Measurements from ENCODE around the gene TRIO. TPM values are rescaled to one million over a fixed set of nuclear protein-coding genes. Genes with fewer than 3 reads are reported as not detected.

Gene TRIO
- polyA plus RNA-seq, 1 experiment: 176 TPM

DNA sequence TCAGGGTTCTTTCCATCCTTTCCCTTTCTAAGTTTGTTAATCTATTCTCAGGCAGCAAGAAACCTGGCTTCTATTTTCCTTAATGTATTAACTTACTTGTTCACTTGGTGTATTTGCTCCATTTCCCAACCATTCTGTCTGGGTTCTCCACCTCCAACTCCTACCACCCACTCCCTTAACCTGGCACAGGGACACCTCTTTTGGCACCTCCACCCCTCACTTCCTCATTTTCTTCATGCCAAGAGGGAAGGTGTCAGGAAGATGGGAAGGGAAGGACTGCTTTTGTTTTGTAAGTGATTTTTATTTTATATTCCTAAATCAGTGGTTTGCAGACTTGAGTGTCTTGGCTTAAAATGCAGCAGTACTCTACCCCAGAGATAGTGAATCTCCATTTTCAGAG, 166.1 kb downstream of the TRIO start:
- H3K36me3 ChIP-seq (ENCODE audit: control insufficient read depth, insufficient read depth, low read length): peaks cover 19% of the 10 kb centered on the region
- TF ChIP-seq, protein P1, sequence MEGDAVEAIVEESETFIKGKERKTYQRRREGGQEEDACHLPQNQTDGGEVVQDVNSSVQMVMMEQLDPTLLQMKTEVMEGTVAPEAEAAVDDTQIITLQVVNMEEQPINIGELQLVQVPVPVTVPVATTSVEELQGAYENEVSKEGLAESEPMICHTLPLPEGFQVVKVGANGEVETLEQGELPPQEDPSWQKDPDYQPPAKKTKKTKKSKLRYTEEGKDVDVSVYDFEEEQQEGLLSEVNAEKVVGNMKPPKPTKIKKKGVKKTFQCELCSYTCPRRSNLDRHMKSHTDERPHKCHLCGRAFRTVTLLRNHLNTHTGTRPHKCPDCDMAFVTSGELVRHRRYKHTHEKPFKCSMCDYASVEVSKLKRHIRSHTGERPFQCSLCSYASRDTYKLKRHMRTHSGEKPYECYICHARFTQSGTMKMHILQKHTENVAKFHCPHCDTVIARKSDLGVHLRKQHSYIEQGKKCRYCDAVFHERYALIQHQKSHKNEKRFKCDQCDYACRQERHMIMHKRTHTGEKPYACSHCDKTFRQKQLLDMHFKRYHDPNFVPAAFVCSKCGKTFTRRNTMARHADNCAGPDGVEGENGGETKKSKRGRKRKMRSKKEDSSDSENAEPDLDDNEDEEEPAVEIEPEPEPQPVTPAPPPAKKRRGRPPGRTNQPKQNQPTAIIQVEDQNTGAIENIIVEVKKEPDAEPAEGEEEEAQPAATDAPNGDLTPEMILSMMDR (IDR thresholded peaks at IDR 0.05; ENCODE audit: insufficient read depth, low read depth, low read length): no peak
- DNase-seq (ENCODE audit: low read depth): no peak
- POLR2A ChIA-PET: no interaction called here
- H3K4me3 ChIP-seq (ENCODE audit: low read depth, low read length): no peak overlapping the region
- no peaks in the 10 kb centered on the region for H3K27me3 ChIP-seq (ENCODE audit: control insufficient read depth, insufficient read depth, low read length)
- CTCF ChIA-PET: no interaction called here

DNA sequence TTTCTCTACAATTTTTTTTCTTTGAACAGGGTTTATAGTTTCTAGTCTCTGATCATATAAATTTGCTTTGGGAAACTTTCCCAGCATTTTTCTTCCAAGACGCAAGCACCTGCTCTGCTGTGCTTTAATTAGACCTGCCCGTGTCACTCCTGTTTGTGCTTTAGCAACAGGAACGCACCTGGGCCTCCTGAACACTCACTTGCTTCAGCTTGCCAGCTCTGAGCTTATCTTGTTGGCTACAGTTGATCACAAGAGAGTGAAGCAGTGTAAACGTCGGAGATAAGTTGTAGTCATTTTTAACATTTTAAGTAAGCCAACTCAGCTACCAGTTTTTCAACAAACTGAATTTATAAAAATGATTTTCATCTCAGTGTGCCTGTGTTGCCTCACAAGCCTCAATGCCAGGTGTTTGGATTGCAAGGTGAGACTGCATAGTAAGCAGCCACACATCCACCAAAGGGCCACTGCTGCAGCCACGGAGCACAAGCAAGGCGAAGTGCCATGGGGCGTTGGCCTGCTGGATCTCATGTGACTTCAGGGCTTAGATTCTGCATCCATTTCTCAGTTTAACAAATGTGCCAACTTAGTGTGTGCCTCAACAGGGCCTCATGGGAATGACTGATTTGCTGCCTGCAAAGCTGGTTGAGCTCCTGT, 166.9 kb downstream of the TRIO start:
- POLR2A ChIA-PET: no interaction called here
- CTCF ChIA-PET: no interaction called here
- Histone ChIP-seq H3K27me3 (ENCODE audit: control insufficient read depth, insufficient read depth, low read length) (no peaks in the 10 kb centered on the region), H3K4me3 (ENCODE audit: low read depth, low read length) (no peak overlapping the region), H3K36me3 (ENCODE audit: control insufficient read depth, insufficient read depth, low read length) (peaks cover 17% of the 10 kb centered on the region)
- no peak for DNase-seq (ENCODE audit: low read depth)
- TF ChIP-seq, protein P1 (IDR thresholded peaks at IDR 0.05; ENCODE audit: insufficient read depth, low read depth, low read length): no peak

DNA sequence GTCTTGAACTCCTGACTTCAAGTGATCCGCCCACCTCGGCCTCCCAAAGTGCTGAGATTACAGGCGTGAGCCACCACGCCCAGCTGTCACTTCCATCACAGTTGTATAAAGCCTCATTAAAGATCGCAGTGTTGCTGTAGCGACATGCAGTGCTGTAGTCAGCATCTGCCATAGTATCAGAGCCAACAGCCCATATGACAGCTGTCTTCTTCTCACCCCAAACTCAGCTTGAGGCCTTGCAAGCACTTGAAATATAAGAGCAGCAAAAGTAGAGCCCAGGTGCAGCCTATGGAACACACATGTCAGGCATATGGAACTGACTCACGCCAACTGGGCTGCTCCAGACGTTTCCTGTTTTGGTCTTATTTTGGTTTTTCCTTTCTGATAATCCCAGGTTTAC, 167.8 kb downstream of the TRIO start:
- DNase-seq (ENCODE audit: low read depth): no peak
- H3K4me3 ChIP-seq (ENCODE audit: low read depth, low read length): no peak overlapping the region
- no peaks in the 10 kb centered on the region for H3K27me3 ChIP-seq (ENCODE audit: control insufficient read depth, insufficient read depth, low read length)
- peaks cover 17% of the 10 kb centered on the region for H3K36me3 ChIP-seq (ENCODE audit: control insufficient read depth, insufficient read depth, low read length)
- POLR2A ChIA-PET: no interaction called here
- CTCF ChIA-PET: interaction anchor here (1.2 kb wide), 1 partner anchor 43 kb away, joined by 5 read pairs; no protein-coding TSS in a partner anchor
- TF ChIP-seq, protein P1 (IDR thresholded peaks at IDR 0.05; ENCODE audit: insufficient read depth, low read depth, low read length): no peak

DNA sequence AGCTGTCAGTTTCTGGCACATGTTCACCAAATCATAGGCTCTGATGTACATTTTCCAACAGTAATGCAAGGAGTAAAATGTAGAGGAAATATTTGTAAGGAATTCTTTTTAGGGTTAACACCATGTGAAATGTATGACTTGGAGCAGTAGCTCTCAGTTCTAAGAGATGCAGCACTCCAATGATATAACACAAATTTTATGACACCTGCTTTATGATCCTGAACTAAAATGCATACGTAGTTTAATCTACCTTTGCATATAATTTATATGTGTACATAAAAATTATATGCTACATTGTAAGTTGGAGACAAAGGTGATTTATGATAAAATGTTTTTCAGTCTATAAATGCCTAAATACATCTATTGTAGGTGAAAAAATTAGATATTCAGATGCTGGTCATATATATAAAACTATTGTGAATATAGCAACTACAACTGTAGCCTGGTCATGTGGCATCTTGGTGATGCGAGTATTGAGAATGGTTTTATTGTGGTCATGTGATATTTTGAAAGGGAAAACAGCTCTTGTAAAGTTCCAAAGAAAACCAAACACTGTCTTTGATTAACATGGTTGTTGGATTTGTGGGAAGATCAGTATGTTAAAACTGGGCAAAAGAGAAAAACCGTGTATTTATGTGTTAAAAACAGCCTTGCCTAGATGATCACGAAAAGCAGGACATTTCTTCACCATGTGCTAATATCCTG, 171.0 kb downstream of the TRIO start:
- CTCF ChIA-PET: interaction anchor here (1.1 to 1.4 kb wide), 2 partner anchors 10 to 335 kb away, joined by 3 to 5 read pairs; no protein-coding TSS in a partner anchor
- H3K36me3 ChIP-seq (ENCODE audit: control insufficient read depth, insufficient read depth, low read length): peaks cover 25% of the 10 kb centered on the region
- DNase-seq (ENCODE audit: low read depth): no peak

DNA sequence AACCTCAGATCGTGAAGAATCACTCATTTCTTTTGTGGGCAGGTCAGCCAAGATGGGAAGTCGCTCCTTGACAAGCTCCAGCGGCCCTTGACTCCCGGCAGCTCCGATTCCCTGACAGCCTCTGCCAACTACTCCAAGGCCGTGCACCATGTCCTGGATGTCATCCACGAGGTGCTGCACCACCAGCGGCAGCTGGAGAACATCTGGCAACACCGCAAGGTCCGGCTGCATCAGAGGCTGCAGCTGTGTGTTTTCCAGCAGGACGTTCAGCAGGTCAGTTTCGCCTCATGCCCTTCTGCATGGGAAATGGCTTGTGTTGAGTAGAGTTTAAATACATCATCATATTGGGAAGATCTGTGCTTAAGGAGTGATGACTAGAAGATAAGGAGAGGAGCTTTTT, 173.3 kb downstream of the TRIO start:
- Histone ChIP-seq H3K27me3 (ENCODE audit: control insufficient read depth, insufficient read depth, low read length) (no peaks in the 10 kb centered on the region), H3K36me3 (ENCODE audit: control insufficient read depth, insufficient read depth, low read length) (peaks cover 17% of the 10 kb centered on the region), H3K4me3 (ENCODE audit: low read depth, low read length) (no peak overlapping the region)
- TF ChIP-seq, protein P1 (IDR thresholded peaks at IDR 0.05; ENCODE audit: insufficient read depth, low read depth, low read length): no peak
- CTCF ChIA-PET: interaction anchor here (1.0 to 1.5 kb wide), 3 partner anchors 8 to 46 kb away, joined by 3 to 4 read pairs (median 3); no protein-coding TSS in a partner anchor
- POLR2A ChIA-PET: interaction anchor here (0.6 kb wide), 1 partner anchor 329 kb away, joined by 4 read pairs; no protein-coding TSS in a partner anchor
- DNase-seq (ENCODE audit: low read depth): no peak

More for the DNA sequence above, 171.0 kb downstream of the TRIO start:
- no peaks in the 10 kb centered on the region for H3K27me3 ChIP-seq (ENCODE audit: control insufficient read depth, insufficient read depth, low read length)
- no peak overlapping the region for H3K4me3 ChIP-seq (ENCODE audit: low read depth, low read length)
- POLR2A ChIA-PET: no interaction called here
- TF ChIP-seq, protein P1 (IDR thresholded peaks at IDR 0.05; ENCODE audit: insufficient read depth, low read depth, low read length): no peak

Data from BJ (cell line).